Heart right ventricle (tissue), 16 donors: ENCODE results near the gene SPAG4. TPM values are rescaled to one million over a fixed set of nuclear protein-coding genes. Genes with fewer than 3 reads are reported as not detected.

Source experiments
- ATAC-seq, 8 donors: fragments of 200-7000 bp; cut with Tn5 transposase; one replicate each; pipeline ENCODE4 v1.9.1; 2020; ENCODE audit warnings: mild to moderate bottlenecking in 8 of 8, moderate library complexity in 8 of 8, moderate number of reproducible peaks in 1 of 8
- DNase-seq, 2 donors: peaks; one replicate each; pipeline ENCODE4 v3.0.0-alpha.2; 2020
- H3K27ac ChIP-seq, 10 donors: fragments of 200-600 bp; sonication (generic) in 2 of 10; one replicate each; pipeline versions ENCODE4 v1.5.0 to v1.8.0; 2020 to 2022; ENCODE audit warnings: mild to moderate bottlenecking in 3 of 10
- H3K27me3 ChIP-seq, 7 donors: fragments of 200-600 bp; one replicate each; pipeline ENCODE4 v1.8.0; 2021 to 2022; ENCODE audit warnings: mild to moderate bottlenecking in 2 of 7
- H3K36me3 ChIP-seq, 9 donors: fragments of 200-600 bp; sonication (generic) in 1 of 9; one replicate each; pipeline versions ENCODE4 v1.5.0 to v1.8.0; 2020 to 2022; ENCODE audit warnings: mild to moderate bottlenecking in 2 of 9
- H3K4me1 ChIP-seq, 9 donors: fragments of 200-600 bp; sonication (generic) in 1 of 9; one replicate each; pipeline versions ENCODE4 v1.5.0 to v1.8.0; 2020 to 2022; ENCODE audit warnings: mild to moderate bottlenecking in 4 of 9
- H3K4me3 ChIP-seq, 10 donors: fragments of 200-600 bp; sonication (generic) in 2 of 10; one replicate each; pipeline versions ENCODE4 v1.5.0 to v1.8.0; 2020 to 2022; ENCODE audit warnings: mild to moderate bottlenecking in 7 of 10, moderate library complexity in 2 of 10
- H3K9me3 ChIP-seq, 11 donors: fragments of 200-600 bp in 10 of 11; sonication (generic) in 2 of 11; one replicate each; pipeline versions ENCODE4 v1.5.0 to v1.8.0; 2013 to 2022; ENCODE audit warnings: mild to moderate bottlenecking in 2 of 11, control low read depth in 1 of 11, moderate library complexity in 1 of 11
- CTCF ChIP-seq, 9 donors: fragments of 200-600 bp; sonication (generic) in 2 of 9; IDR thresholded peaks; one replicate each; pipeline versions ENCODE4 v1.5.0 to v1.8.0; 2021 to 2022; ENCODE audit warnings: antibody characterized with exemption in 9 of 9, mild to moderate bottlenecking in 5 of 9, moderate library complexity in 1 of 9
- WGBS, 2 donors: extraction: QIAGEN DNeasy Blood & Tissue Kit; methylation state at CpG; one replicate each; pipeline ENCODE4 v1.1.7; 2013; ENCODE audit warnings: inconsistent platforms in 1 of 2; 5-methylcytosine and 5-hydroxymethylcytosine counted together
- intact Hi-C, 10 donors: fragments of 100-400 bp; cut with DNase I; formaldehyde crosslinking; loops; one replicate each; pipeline versions ENCODE4 v1.11.1 to v1.14.2; 2022
- polyA plus RNA-seq, 2 donors: library from polyadenylated mRNA; stranded (reverse); fragments of 200-250 nt; gene quantifications; one replicate each; pipeline ENCODE4 v1.2.3, GENCODE V29; 2013
- total RNA-seq, 10 donors: library from RNA; stranded (reverse); fragmentation: NEBNext Ultra II Directional in 3 of 10; extraction: Animal tissue kit (Norgen Biotek cat#: 25700) in 3 of 10; gene quantifications; one replicate each; pipeline versions ENCODE4 v1.2.1 to v1.2.4, GENCODE V29; 2021 to 2023
- donor health status: Arrhythmogenic right ventricular cardiomyopathy.
- donor health status: ischemic (EF 13 %, LVEDD 7.1; RV severe dilation, severe dysfunction).
- donor health status: healthy with polysubstance abuse.
- donor health status: DM: no; HTN: yes; CAD: no.
- donor health status: DM: no; HTN: no; CAD: no.
- donor health status: ischemic (EF 25% LVEDD 6.9; RV normal size, moderate dysfunction).
- donor health status: ischemic (EF 25% LVEDD 5.7; RV mildly dilated, moderate dysfunction).
- donor health status: healthy.
- donor health status: DM: yes; HTN: yes; CAD: no.
- donor health status: Ischemic cardiomyopathy.
- donor health status: ischemic (EF 35%, LVEDD 5.7; RV mildly dilated, moderate dysfunction).
- donor health status: nonischemic (EF 11% LVEDD 7.7; RV severe dilation, severe dysfunction).
- donor health status: DM: yes; HTN: yes; CAD: no.
- donor health status: PGD.
- donor health status: ischemic (EF 29% LVEDD 5.4; RV normal size, mild dysfunction).
- donor health status: nonischemic (EF 23%, LVEDD 6.1; RV moderate dilation, normal function).

The SPAG4 gene
- total and polyA plus RNA-seq, 12 donors: 2.7 to 11.7 (median 4.3) TPM

- 6% methylated on average over 47 to 49 of the region's 49 CpGs for WGBS, 2 donors
- ATAC-seq: peak in 7 of 8 donors; percentile 10 to 48 (median 25)
- peak in 4 of 9 donors; percentile 35 to 45 (median 40) for TF ChIP-seq CTCF (IDR thresholded peaks at IDR 0.05)
- peaks cover 0 to 24% (median under 1%) of the 10 kb centered on the region in 9 donors for H3K36me3 ChIP-seq
- peak overlapping the region; percentile 23 to 80 (median 54) for H3K4me3 ChIP-seq
- peak overlapping the region in 4 of 10 donors; percentile 19 to 94 (median 46) for H3K27ac ChIP-seq
- no peaks in the 10 kb centered on the region for H3K9me3 ChIP-seq
- H3K4me1 ChIP-seq: peaks cover 19 to 44% (median 36%) of the 10 kb centered on the region in 9 donors
- DNase-seq: peak; percentile 79 to 83
- intact Hi-C loops: loop anchor here in 6 of 10 donors (5.0 to 10.0 kb wide), 4 partner anchors 43 to 77 kb away; partner anchors contain the start of genes CPNE1 (in 6 of the 6), RBM12 (in 6 of the 6), ERGIC3 (in 1 of the 6) and NFS1 (in 1 of the 6)
- peaks cover 0 to 7% (median 0%) of the 10 kb centered on the region in 7 donors for H3K27me3 ChIP-seq
Measured at GRCh38 chr20:35619196-35620095, 3.8 kb downstream of the SPAG4 start.

- ATAC-seq: no peak
- no peak for TF ChIP-seq CTCF (IDR thresholded peaks at IDR 0.05)
- Histone ChIP-seq H3K9me3 (no peaks in the 10 kb centered on the region), H3K4me1 (peaks cover 16 to 37% (median 30%) of the 10 kb centered on the region in 9 donors), H3K27ac (no peak overlapping the region), H3K4me3 (no peak overlapping the region), H3K36me3 (peaks cover 0 to 40% (median 16%) of the 10 kb centered on the region in 9 donors), H3K27me3 (peaks cover 0 to 7% (median 0%) of the 10 kb centered on the region in 7 donors)
- no peak for DNase-seq
- intact Hi-C loops: no loop called here
- 94 to 95% methylated on average over 11 of the region's 11 CpGs for WGBS, 2 donors
Measured at GRCh38 chr20:35620818-35621559, 5.4 kb downstream of the SPAG4 start.

- H3K4me3 ChIP-seq: no peak overlapping the region
- no peaks in the 10 kb centered on the region for H3K9me3 ChIP-seq
- peaks cover 0 to 7% (median 0%) of the 10 kb centered on the region in 7 donors for H3K27me3 ChIP-seq
- ATAC-seq (no peak), DNase-seq (no peak)
- H3K27ac ChIP-seq: no peak overlapping the region
- no peak for TF ChIP-seq CTCF (IDR thresholded peaks at IDR 0.05)
- intact Hi-C loops: no loop called here
- peaks cover 16 to 35% (median 29%) of the 10 kb centered on the region in 9 donors for H3K4me1 ChIP-seq
- H3K36me3 ChIP-seq: peaks cover 0 to 45% (median 22%) of the 10 kb centered on the region in 9 donors
- 86 to 91% methylated on average over 2 of the region's 2 CpGs for WGBS, 2 donors
Measured at GRCh38 chr20:35621560-35621946, 5.9 kb downstream of the SPAG4 start.
